ENCODE results near the gene OTOP2. TPM values are rescaled to one million over a fixed set of nuclear protein-coding genes. Genes with fewer than 3 reads are reported as not detected.

Gene OTOP2
- total and polyA plus RNA-seq, 2 of the 4 experiments (the other 2 are of a cell fraction) = not detected

DNA sequence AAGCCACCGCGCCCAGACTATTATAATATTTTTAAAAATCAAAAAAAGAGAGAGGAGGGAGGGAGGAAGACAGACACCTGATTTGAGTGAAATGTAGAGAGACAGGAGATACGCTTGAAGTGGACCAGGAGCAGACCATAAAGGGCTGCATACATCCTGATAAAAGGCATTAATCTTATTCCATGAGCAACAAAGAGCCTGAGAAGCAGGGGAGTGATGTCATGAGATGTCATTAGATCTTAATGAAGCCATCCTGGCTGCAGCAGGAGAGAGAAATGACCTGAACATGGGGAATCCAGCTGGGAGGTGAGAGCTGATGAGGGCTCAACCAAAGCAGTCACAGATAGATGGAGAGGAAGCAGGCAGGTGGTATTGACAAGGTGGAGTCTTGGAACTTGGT is 53.7 kb downstream of the OTOP2 start:
- Histone ChIP-seq H3K9me3 (ENCODE audit: control insufficient read depth, insufficient read depth, low read length) (no peaks in the 10 kb centered on the region), H3K14ac (replicated peaks; ENCODE audit: low read depth, low read length) (no peak overlapping the region), H4K20me1 (ENCODE audit: insufficient read depth, low read length) (no peaks in the 10 kb centered on the region), H4K91ac (ENCODE audit: insufficient read depth, low read depth, low read length) (no peak overlapping the region), H2BK20ac (ENCODE audit: low read depth, low read length) (no peak overlapping the region), H4K8ac (ENCODE audit: low read depth in 2 of 2, low read length in 2 of 2) (no peak overlapping the region), H3K27me3 (ENCODE audit: control insufficient read depth, insufficient read depth, low read length) (peaks cover 26% of the 10 kb centered on the region), H2AK9ac (replicated peaks; ENCODE audit: low read depth, low read length, poor library complexity) (no peak overlapping the region), H3K18ac (ENCODE audit: low read depth, low read length) (no peak overlapping the region), H2BK5ac (ENCODE audit: low read depth, low read length, poor library complexity, severe bottlenecking) (no peak overlapping the region), H2AFZ (replicated peaks; ENCODE audit: low read length, poor library complexity) (no peak overlapping the region), H3K79me1 (ENCODE audit: low read depth in 1 of 2, low read length in 2 of 2) (peaks cover 4 to 12% of the 10 kb centered on the region in 2 experiments; a peak in 3 of 4 replicates), H2BK120ac (ENCODE audit: low read depth, low read length) (no peak overlapping the region), H3K4me1 (ENCODE audit: control insufficient read depth, insufficient read depth, low read length) (peaks cover 10% of the 10 kb centered on the region), H3K36me3 (ENCODE audit: control insufficient read depth, insufficient read depth, low read length) (no peaks in the 10 kb centered on the region), H3K9ac (ENCODE audit: low read depth, low read length) (no peak overlapping the region), H4K5ac (ENCODE audit: low read depth, low read length) (no peak overlapping the region), H3K23ac (ENCODE audit: low read depth, low read length) (no peak overlapping the region), H3K56ac (ENCODE audit: extremely low read depth, insufficient read depth, low read length) (no peak overlapping the region), H3K27ac (ENCODE audit: insufficient read depth, low read length) (no peak overlapping the region), H3K4ac (ENCODE audit: low read depth, low read length) (no peak overlapping the region), H2AK5ac (ENCODE audit: low read depth, low read length) (no peak overlapping the region), H3K9me1 (ENCODE audit: insufficient read depth, low read length) (peaks cover 5% of the 10 kb centered on the region), H3K4me2 (ENCODE audit: low read depth, low read length) (no peak overlapping the region), H2BK15ac (ENCODE audit: low read depth, low read length) (no peak overlapping the region), H3K4me3 (ENCODE audit: insufficient read depth, low read depth, low read length) (no peak overlapping the region)
- in situ Hi-C loops (cut with MboI; ENCODE audit: low sequenced_read_pairs) = no loop called here
- BruUV-seq (replicated peaks) = no TSS peak
- ATAC-seq (ENCODE audit: low read depth) (no peak), DNase-seq (no peak)
- no CpG with 5 or more reads among the region's 3 CpGs for WGBS, 2 experiments (ENCODE audit: extremely low coverage in 2 of 2, insufficient read length in 1 of 2)
- dilution Hi-C loops (cut with HindIII; ENCODE audit: low sequenced_read_pairs, unreplicated experiment) = no loop called here
- POLR2A ChIA-PET (ENCODE audit: unreplicated experiment) = no interaction called here
- no peak for TF ChIP-seq MAFK (IDR thresholded peaks at IDR 0.05; ENCODE audit: low read depth, low read length)
- no peak for TF ChIP-seq CTCF (conservative IDR thresholded peaks at IDR 0.05; ENCODE audit: low read depth, low read length)
- TF ChIP-seq MXI1 (IDR thresholded peaks at IDR 0.05; ENCODE audit: borderline replicate concordance, low read depth, low read length) = no peak
- no peak for TF ChIP-seq USF2 (IDR thresholded peaks at IDR 0.05; ENCODE audit: low read depth, low read length)
- TF ChIP-seq ELK1 (IDR thresholded peaks at IDR 0.05; ENCODE audit: borderline replicate concordance, low read depth, low read length) = no peak
- TF ChIP-seq POLR2A (IDR thresholded peaks at IDR 0.05; ENCODE audit: low read depth, low read length) = no peak
- TF ChIP-seq CHD1 (IDR thresholded peaks at IDR 0.05; ENCODE audit: low read depth, low read length) = no peak
- no peak for TF ChIP-seq SMC3 (IDR thresholded peaks at IDR 0.05; ENCODE audit: low read depth, low read length)
- TF ChIP-seq CEBPB (IDR thresholded peaks at IDR 0.05; ENCODE audit: low read depth, low read length) = no peak
- intact Hi-C loops (cut with micrococcal nuclease) = no loop called here
- CTCF ChIA-PET = interaction anchor here (0.7 kb wide), 1 partner anchor 10 kb away, joined by 3 read pairs; the partner anchor contains the start of gene CDR2L

All from IMR-90 (cell line).